HepG2 (cell line): Measurements from ENCODE around the gene TNFAIP2. TPM values are rescaled to one million over a fixed set of nuclear protein-coding genes. Genes with fewer than 3 reads are reported as not detected.

Experiments used
- BORCS8-MEF2B ChIP-seq: sonication (generic); formaldehyde crosslinking; IDR thresholded peaks from 2 replicates; pipeline ENCODE4 v1.8.0; 2022; ENCODE audit warnings: mild to moderate bottlenecking, missing genetic modification reagents
- FOXK1 ChIP-seq: sonication (generic); formaldehyde crosslinking; IDR thresholded peaks from 2 replicates; pipeline ENCODE4 v1.4.0; 2020; ENCODE audit warnings: low read depth, missing genetic modification reagents, borderline replicate concordance
- GFI1 ChIP-seq: sonication (generic); formaldehyde crosslinking; IDR thresholded peaks from 2 replicates; pipeline ENCODE4 v1.5.0; 2020; ENCODE audit warnings: missing genetic modification reagents, mild to moderate bottlenecking, borderline replicate concordance
- HNF1B ChIP-seq: sonication (generic); formaldehyde crosslinking; IDR thresholded peaks from 2 replicates; pipeline ENCODE4 v1.5.1; 2020; ENCODE audit warnings: mild to moderate bottlenecking, moderate library complexity, missing genetic modification reagents
- KDM3A ChIP-seq: IDR thresholded peaks from 2 replicates; pipeline ENCODE4 v1.6.1; 2018; ENCODE audit warnings: low read depth, missing compliant biosample characterization
- MED8 ChIP-seq: sonication (generic); formaldehyde crosslinking; IDR thresholded peaks from 2 replicates; pipeline ENCODE4 v1.8.1; 2023; ENCODE audit warnings: mild to moderate bottlenecking, missing genetic modification reagents; ENCODE audit not compliant: insufficient replicate concordance
- NR2F2 ChIP-seq: IDR thresholded peaks from 2 replicates; pipeline ENCODE4 v1.6.1; 2012; ENCODE audit warnings: low read depth, inconsistent platforms, borderline replicate concordance
- NR2F6 ChIP-seq, 2 experiments: IDR thresholded peaks; 2 replicates each; pipeline ENCODE4 v1.6.1; 2016; ENCODE audit warnings: antibody characterized with exemption in 1 of 2, mild to moderate bottlenecking in 1 of 2
- PATZ1 ChIP-seq: sonication (generic); formaldehyde crosslinking; IDR thresholded peaks from 2 replicates; pipeline ENCODE4 v1.4.0; 2020; ENCODE audit warnings: missing genetic modification reagents
- RFXANK ChIP-seq: IDR thresholded peaks from 2 replicates; pipeline ENCODE4 v1.6.1; 2016
- RXRA ChIP-seq: sonication (generic); formaldehyde crosslinking; IDR thresholded peaks from 2 replicates; pipeline ENCODE4 v1.5.1; 2020; ENCODE audit warnings: missing genetic modification reagents
- SAFB2 ChIP-seq: sonication (generic); formaldehyde crosslinking; IDR thresholded peaks from 2 replicates; pipeline ENCODE4 v1.5.1; 2020; ENCODE audit warnings: missing genetic modification reagents, low read depth, mild to moderate bottlenecking, borderline replicate concordance
- SRSF1 ChIP-seq: fragments of 200-400 bp; formaldehyde crosslinking; optimal IDR thresholded peaks from 2 replicates; pipeline ENCODE3; 2017; ENCODE audit warnings: mild to moderate bottlenecking, low read depth, low read length, moderate library complexity
- ZEB1 ChIP-seq: IDR thresholded peaks from 2 replicates; pipeline ENCODE4 v1.6.1; 2012; ENCODE audit warnings: mild to moderate bottlenecking, low read depth, inconsistent platforms; ENCODE audit not compliant: insufficient replicate concordance
- ZKSCAN1 ChIP-seq: fragments of 150-350 bp; IDR thresholded peaks from 2 replicates; pipeline ENCODE4 v1.6.1; 2014; ENCODE audit warnings: low read length
- ZNF101 ChIP-seq: sonication (generic); formaldehyde crosslinking; IDR thresholded peaks from 2 replicates; pipeline ENCODE4 v1.4.0; 2020; ENCODE audit warnings: mild to moderate bottlenecking, low read depth, missing genetic modification reagents, borderline replicate concordance
- ZNF121 ChIP-seq: sonication (generic); formaldehyde crosslinking; IDR thresholded peaks from 2 replicates; pipeline ENCODE4 v1.5.0; 2020; ENCODE audit warnings: mild to moderate bottlenecking, missing genetic modification reagents
- ZNF136 ChIP-seq: sonication (generic); formaldehyde crosslinking; IDR thresholded peaks from 2 replicates; pipeline ENCODE4 v1.8.1; 2022; ENCODE audit warnings: low read depth, mild to moderate bottlenecking, moderate library complexity, missing genetic modification reagents
- ZNF224 ChIP-seq: sonication (generic); formaldehyde crosslinking; IDR thresholded peaks from 2 replicates; pipeline ENCODE4 v1.5.0; 2020; ENCODE audit warnings: mild to moderate bottlenecking, missing genetic modification reagents
- ZNF296 ChIP-seq: sonication (generic); formaldehyde crosslinking; conservative IDR thresholded peaks from 2 replicates; pipeline ENCODE4 v1.5.0; 2020; ENCODE audit warnings: mild to moderate bottlenecking, missing genetic modification reagents
- ZNF615 ChIP-seq: sonication (generic); formaldehyde crosslinking; IDR thresholded peaks from 2 replicates; pipeline ENCODE4 v1.5.0; 2020; ENCODE audit warnings: mild to moderate bottlenecking, missing genetic modification reagents, borderline replicate concordance
- ZNF687 ChIP-seq: sonication (generic); formaldehyde crosslinking; IDR thresholded peaks from 2 replicates; pipeline ENCODE4 v1.5.1; 2020; ENCODE audit warnings: mild to moderate bottlenecking, missing genetic modification reagents, moderate library complexity
- ZNF75D ChIP-seq: sonication (generic); formaldehyde crosslinking; IDR thresholded peaks from 2 replicates; pipeline ENCODE4 v1.8.1; 2023; ENCODE audit warnings: missing genetic modification reagents, mild to moderate bottlenecking, borderline replicate concordance
- polyA plus RNA-seq, 8 experiments: library from polyadenylated mRNA; depleted of rRNA in 3 of 8; stranded (reverse) in 7 of 8; unstranded in 1 of 8; fragments of >200 nt; fragmentation: Illumina TruSeq in 4 of 8; extraction: Trizol in 4 of 8; gene quantifications; 2 replicates each; pipeline versions ENCODE4 v1.2.1 to v1.2.3, GENCODE V29; 2011 to 2016; ENCODE audit warnings: low read depth in 4 of 8, missing spikeins in 1 of 8, mixed read lengths in 1 of 8; ENCODE audit not compliant: insufficient read depth in 1 of 8
- total RNA-seq, 5 experiments: library from RNA; depleted of rRNA; stranded (reverse); fragments of >200 nt; fragmentation: Illumina TruSeq; extraction: Trizol; gene quantifications; 2 replicates each; pipeline ENCODE4 v1.2.3, GENCODE V29; 2016; ENCODE audit warnings: low read depth in 1 of 5

TNFAIP2 gene
- total and polyA plus RNA-seq, 2 of the 13 experiments (the other 11 are each of a cell fraction or from before 2014, with no cell fraction given): 0.46 to 1.5 TPM

GRCh38 chr14:103074729-103075367 lies 48.4 kb upstream of the TNFAIP2 start (continued):
- TF ChIP-seq HNF1B (CRISPR knock-in tag): no peak
- TF ChIP-seq FOXK1: 0 out of 2 replicates have a peak, but pooled peaks have one; percentile 5
- peak; percentile 32 for TF ChIP-seq ZNF687 (CRISPR knock-in tag)
- no peak for TF ChIP-seq ZNF224 (CRISPR knock-in tag)
- 0 out of 2 replicates have a peak, but pooled peaks have one; percentile 10 for TF ChIP-seq PATZ1 (CRISPR knock-in tag)
- peak; percentile 64 for TF ChIP-seq ZEB1
- TF ChIP-seq MED8 (CRISPR knock-in tag): no peak
- TF ChIP-seq ZNF75D (CRISPR knock-in tag): no peak
- no peak for TF ChIP-seq ZNF101
- TF ChIP-seq ZNF121 (CRISPR knock-in tag): 0 out of 2 replicates have a peak, but pooled peaks have one; percentile 21
- TF ChIP-seq GFI1 (CRISPR knock-in tag): no peak
- TF ChIP-seq RXRA: peak; percentile 50
- TF ChIP-seq NR2F2: no peak
- no peak for TF ChIP-seq ZNF296
- TF ChIP-seq NR2F6 (IDR thresholded peaks at IDR 0.05): no peak
- peak; percentile 38; the same call in 1 of the 2 replicates for TF ChIP-seq NR2F6 (CRISPR knock-in tag; IDR thresholded peaks at IDR 0.05)
- 0 out of 2 replicates have a peak, but pooled peaks have one; percentile 2 for TF ChIP-seq BORCS8-MEF2B
- no peak for TF ChIP-seq RFXANK
- 0 out of 2 replicates have a peak, but pooled peaks have one; percentile 10 for TF ChIP-seq KDM3A (CRISPR knock-in tag)
- TF ChIP-seq ZNF136 (CRISPR knock-in tag): 0 out of 2 replicates have a peak, but pooled peaks have one; percentile 37
- TF ChIP-seq SAFB2: 0 out of 2 replicates have a peak, but pooled peaks have one; percentile 12
- TF ChIP-seq SRSF1: peak; percentile 38
- TF ChIP-seq ZNF615 (CRISPR knock-in tag): no peak
- no peak for TF ChIP-seq ZKSCAN1
